GM23338 (cell line): ENCODE results near the gene NTN1.

Experiments used
- CTCF ChIP-seq, 2 experiments: fragments of 200-600 bp in 1 of 2; sonication (generic) in 1 of 2; conservative IDR thresholded peaks; 2 replicates each; pipeline versions ENCODE4 v1.5.1 to v1.6.1; 2016 to 2017; ENCODE audit warnings: antibody characterized with exemption in 2 of 2, low read depth in 2 of 2, mild to moderate bottlenecking in 2 of 2, moderate library complexity in 1 of 2
- EZH2 ChIP-seq: fragments of 200-600 bp; sonication (generic); IDR thresholded peaks from one replicate; pipeline ENCODE4 v1.8.0; 2017; ENCODE audit warnings: antibody characterized with exemption, mild to moderate bottlenecking, low read depth; ENCODE audit not compliant: unreplicated experiment
- POLR2AphosphoS5 ChIP-seq: IDR thresholded peaks from 2 replicates; pipeline ENCODE4 v1.6.1; 2016; ENCODE audit warnings: antibody characterized with exemption, low read depth
- REST ChIP-seq: IDR thresholded peaks from one replicate; pipeline ENCODE4 v1.6.1; 2018; ENCODE audit warnings: antibody characterized with exemption; ENCODE audit not compliant: unreplicated experiment
- STAT1 ChIP-seq: IDR thresholded peaks from one replicate; pipeline ENCODE4 v1.6.1; 2016; ENCODE audit warnings: antibody characterized with exemption; ENCODE audit not compliant: unreplicated experiment
- ZNF114 ChIP-seq: fragments of 250-450 bp; sonication (Bioruptor Pico); IDR thresholded peaks from 2 replicates; pipeline ENCODE4 v1.5.0; 2020; ENCODE audit warnings: mild to moderate bottlenecking, moderate library complexity

GRCh38 chr17:9261081-9262012 is 240.0 kb downstream of the NTN1 start:
- TF ChIP-seq CTCF (conservative IDR thresholded peaks at IDR 0.05; ENCODE audit: low read depth in 2 of 2): no peak
- no peak for TF ChIP-seq EZH2
- TF ChIP-seq STAT1: no peak
- TF ChIP-seq POLR2AphosphoS5: no peak
- no peak for TF ChIP-seq ZNF114
- no peak for TF ChIP-seq REST
